MM.1S (cell line): ENCODE measurements around the gene DGKA.

Experiments used
- DNase-seq: peaks from one replicate; pipeline ENCODE4 v3.0.0-alpha.2; 2015
- H2AFZ ChIP-seq: fragments of 300-600 bp; sonication (generic); 2 replicates; pipeline ENCODE4 v1.6.0; 2016; ENCODE audit warnings: antibody characterized with exemption, low read length
- H3F3A ChIP-seq: fragments of 300-600 bp; sonication (generic); 2 replicates; pipeline ENCODE4 v1.6.1; 2016; ENCODE audit warnings: mild to moderate bottlenecking, antibody characterized with exemption, low read length, moderate library complexity, mixed read lengths; ENCODE audit not compliant: insufficient read depth
- H3K27ac ChIP-seq: fragments of 300-600 bp; sonication (generic); 2 replicates; pipeline ENCODE4 v1.5.1; 2016; ENCODE audit warnings: mild to moderate bottlenecking, low read length
- H3K27me3 ChIP-seq: fragments of 300-600 bp; sonication (generic); replicated peaks from 2 replicates; pipeline ENCODE4 v1.6.0; 2016; ENCODE audit warnings: low read length; ENCODE audit not compliant: insufficient read depth
- H3K36me3 ChIP-seq: fragments of 300-600 bp; sonication (generic); replicated peaks from 2 replicates; pipeline ENCODE4 v1.6.1; 2016; ENCODE audit warnings: mild to moderate bottlenecking, low read length, mixed read lengths; ENCODE audit not compliant: insufficient read depth
- H3K4me1 ChIP-seq: fragments of 300-600 bp; sonication (generic); 2 replicates; pipeline ENCODE4 v1.6.1; 2016; ENCODE audit warnings: low read length, mixed read lengths
- H3K4me2 ChIP-seq: fragments of 300-600 bp; sonication (generic); 2 replicates; pipeline ENCODE4 v1.6.0; 2016; ENCODE audit warnings: low read depth, low read length
- H3K4me3 ChIP-seq: fragments of 300-600 bp; sonication (generic); 2 replicates; pipeline ENCODE4 v1.5.1; 2016; ENCODE audit warnings: low read length, mixed read lengths
- H3K79me2 ChIP-seq: fragments of 300-600 bp; sonication (generic); 2 replicates; pipeline ENCODE4 v1.6.1; 2016; ENCODE audit warnings: mixed run types, low read length, mixed read lengths
- H3K9ac ChIP-seq: fragments of 300-600 bp; sonication (generic); 2 replicates; pipeline ENCODE4 v1.6.1; 2016; ENCODE audit warnings: low read length, mixed read lengths
- H3K9me2 ChIP-seq: fragments of 300-600 bp; sonication (generic); replicated peaks from 2 replicates; pipeline ENCODE4 v1.6.1; 2016; ENCODE audit warnings: mild to moderate bottlenecking, low read length, mixed read lengths; ENCODE audit not compliant: insufficient read depth
- H3K9me3 ChIP-seq: fragments of 300-600 bp; sonication (generic); replicated peaks from 2 replicates; pipeline ENCODE4 v1.6.1; 2016; ENCODE audit warnings: mild to moderate bottlenecking, low read length, mixed read lengths; ENCODE audit not compliant: insufficient read depth
- H4K20me1 ChIP-seq: fragments of 300-600 bp; sonication (generic); 2 replicates; pipeline ENCODE4 v1.6.1; 2016; ENCODE audit warnings: mild to moderate bottlenecking, low read length, moderate library complexity, mixed read lengths; ENCODE audit not compliant: insufficient read depth
- CTCF ChIP-seq: fragments of 300-600 bp; sonication (generic); IDR thresholded peaks from 2 replicates; pipeline ENCODE4 v1.5.1; 2016; ENCODE audit warnings: antibody characterized with exemption, low read length, mixed read lengths
- EZH2 ChIP-seq: fragments of 300-600 bp; sonication (generic); optimal IDR thresholded peaks from 2 replicates; pipeline ENCODE3; 2017; ENCODE audit warnings: low read depth, mild to moderate bottlenecking, antibody characterized with exemption, low read length, mixed read lengths
- EZH2phosphoT487 ChIP-seq: fragments of 300-600 bp; sonication (generic); IDR thresholded peaks from 2 replicates; pipeline ENCODE4 v1.6.1; 2018; ENCODE audit warnings: antibody characterized with exemption, low read length

Gene DGKA

GRCh38 chr12:55930771-55931316, at the start of gene DGKA:
DGKA (plus strand) TSS chr12:55931162; CDS start chr12:55936504, 5,342 bp downstream.
- no peaks in the 10 kb centered on the region for H3K9me2 ChIP-seq
- peak within 1 kb of the TSS; percentile 86 for H3K27ac ChIP-seq
- H3K4me2 ChIP-seq = peak within 1 kb of the TSS; percentile 94
- peak; percentile 58 for DNase-seq
- H3K36me3 ChIP-seq = no peaks in the 10 kb centered on the region
- peak within 1 kb of the TSS; percentile 33; the same call in 1 of the 2 replicates for H3K9ac ChIP-seq
- peak within 1 kb of the TSS; percentile 55 for H3K4me3 ChIP-seq
- no peaks in the 10 kb centered on the region for H3K9me3 ChIP-seq
- peaks cover 18% of the 10 kb centered on the region for H3K79me2 ChIP-seq
- H3F3A ChIP-seq = peaks cover 39% of the 10 kb centered on the region
- H3K4me1 ChIP-seq = peaks cover 26% of the 10 kb centered on the region
- H4K20me1 ChIP-seq = no peaks in the 10 kb centered on the region
- TF ChIP-seq CTCF (peak; percentile 67), EZH2phosphoT487 (no peak)
- peak within 1 kb of the TSS; percentile 93 for H2AFZ ChIP-seq
- H3K27me3 ChIP-seq = 0 out of 2 replicates have a peak, but pooled peaks cover 10% of the 10 kb centered on the region

- Histone ChIP-seq H3K9ac (no peak overlapping the region), H3F3A (no peaks in the 10 kb centered on the region), H3K4me3 (no peak overlapping the region), H3K9me2 (no peaks in the 10 kb centered on the region), H4K20me1 (no peaks in the 10 kb centered on the region), H2AFZ (no peak overlapping the region), H3K79me2 (no peaks in the 10 kb centered on the region), H3K27ac (no peak overlapping the region), H3K4me1 (no peaks in the 10 kb centered on the region; the same call in 1 of the 2 replicates), H3K9me3 (no peaks in the 10 kb centered on the region), H3K27me3 (no peaks in the 10 kb centered on the region), H3K36me3 (no peaks in the 10 kb centered on the region), H3K4me2 (no peak overlapping the region)
- no peak for DNase-seq
- TF ChIP-seq EZH2 = no peak
- no peak for TF ChIP-seq EZH2phosphoT487
- TF ChIP-seq CTCF = no peak
These were observed 45.8 kb upstream of the DGKA start for GRCh38 chr12:55885113-55885512.

- Histone ChIP-seq H3K9me2 (no peaks in the 10 kb centered on the region), H3K4me1 (no peaks in the 10 kb centered on the region), H2AFZ (no peak overlapping the region), H4K20me1 (no peaks in the 10 kb centered on the region), H3K9me3 (no peaks in the 10 kb centered on the region), H3K4me2 (no peak overlapping the region), H3F3A (no peaks in the 10 kb centered on the region), H3K27ac (no peak overlapping the region), H3K9ac (no peak overlapping the region), H3K79me2 (no peaks in the 10 kb centered on the region), H3K27me3 (no peaks in the 10 kb centered on the region), H3K36me3 (no peaks in the 10 kb centered on the region), H3K4me3 (no peak overlapping the region)
- TF ChIP-seq EZH2 (no peak), CTCF (no peak), EZH2phosphoT487 (no peak)
- DNase-seq = no peak
These were observed 39.7 kb upstream of the DGKA start for GRCh38 chr12:55891310-55891709.
